ENCODE measurements around the gene KCNC4.

The KCNC4 gene

GRCh38 chr1:110243574-110243973 lies 33.5 kb downstream of the KCNC4 start:
- TF ChIP-seq TCF12 (IDR thresholded peaks at IDR 0.05; ENCODE audit: low read depth), result no peak
- TF ChIP-seq MAX (IDR thresholded peaks at IDR 0.05), result no peak
- no peak for TF ChIP-seq NFIC (IDR thresholded peaks at IDR 0.05)
- no peak for TF ChIP-seq YY1 (IDR thresholded peaks at IDR 0.05; ENCODE audit: low read depth)
- TF ChIP-seq EP300 (IDR thresholded peaks at IDR 0.05; ENCODE audit: borderline replicate concordance), result no peak
- TF ChIP-seq FOXM1 (IDR thresholded peaks at IDR 0.05; ENCODE audit: borderline replicate concordance, low read depth), result no peak
- TF ChIP-seq CEBPB (IDR thresholded peaks at IDR 0.05), result no peak
- TF ChIP-seq REST (IDR thresholded peaks at IDR 0.05; ENCODE audit: low read depth), result no peak
- TF ChIP-seq ZBTB7A (IDR thresholded peaks at IDR 0.05; ENCODE audit: low read depth), result no peak
- TF ChIP-seq RAD21 (IDR thresholded peaks at IDR 0.05; ENCODE audit: low read depth), result no peak
- TF ChIP-seq USF1 (IDR thresholded peaks at IDR 0.05), result no peak
- no peak for TF ChIP-seq TAF1 (IDR thresholded peaks at IDR 0.05; ENCODE audit: low read depth)
- TF ChIP-seq TEAD4 (IDR thresholded peaks at IDR 0.05), result no peak
- TF ChIP-seq CREB1 (IDR thresholded peaks at IDR 0.05; ENCODE audit: low read depth), result no peak
- no peak for TF ChIP-seq EGR1 (IDR thresholded peaks at IDR 0.05)

- TF ChIP-seq USF1 (IDR thresholded peaks at IDR 0.05) (no peak), RAD21 (IDR thresholded peaks at IDR 0.05; ENCODE audit: low read depth) (no peak), NFIC (IDR thresholded peaks at IDR 0.05) (no peak), CEBPB (IDR thresholded peaks at IDR 0.05) (no peak), ZBTB7A (IDR thresholded peaks at IDR 0.05; ENCODE audit: low read depth) (no peak), EGR1 (IDR thresholded peaks at IDR 0.05) (no peak), MAX (IDR thresholded peaks at IDR 0.05) (no peak), EP300 (IDR thresholded peaks at IDR 0.05; ENCODE audit: borderline replicate concordance) (no peak), REST (IDR thresholded peaks at IDR 0.05; ENCODE audit: low read depth) (no peak), CREB1 (IDR thresholded peaks at IDR 0.05; ENCODE audit: low read depth) (no peak), TEAD4 (IDR thresholded peaks at IDR 0.05) (no peak), TCF12 (IDR thresholded peaks at IDR 0.05; ENCODE audit: low read depth) (no peak)
Measured at GRCh38 chr1:110245876-110246620, 35.9 kb downstream of the KCNC4 start.

GRCh38 chr1:110248746-110249145 lies 38.6 kb downstream of the KCNC4 start:
- TF ChIP-seq REST (IDR thresholded peaks at IDR 0.05; ENCODE audit: low read depth) (no peak), NFIC (IDR thresholded peaks at IDR 0.05) (no peak), MAX (IDR thresholded peaks at IDR 0.05) (no peak), TEAD4 (IDR thresholded peaks at IDR 0.05) (no peak), TAF1 (IDR thresholded peaks at IDR 0.05; ENCODE audit: low read depth) (no peak), TCF12 (IDR thresholded peaks at IDR 0.05; ENCODE audit: low read depth) (no peak), USF1 (IDR thresholded peaks at IDR 0.05) (no peak), RAD21 (IDR thresholded peaks at IDR 0.05; ENCODE audit: low read depth) (no peak), YY1 (IDR thresholded peaks at IDR 0.05; ENCODE audit: low read depth) (no peak), EGR1 (IDR thresholded peaks at IDR 0.05) (no peak), FOXM1 (IDR thresholded peaks at IDR 0.05; ENCODE audit: borderline replicate concordance, low read depth) (no peak), CEBPB (IDR thresholded peaks at IDR 0.05) (no peak), CREB1 (IDR thresholded peaks at IDR 0.05; ENCODE audit: low read depth) (no peak), ZBTB7A (IDR thresholded peaks at IDR 0.05; ENCODE audit: low read depth) (no peak), EP300 (IDR thresholded peaks at IDR 0.05; ENCODE audit: borderline replicate concordance) (no peak)

All from Ishikawa (cell line).